ENCODE data around the gene CAMK2D.

The CAMK2D gene

GRCh38 chr4:113762186-113763028 lies 869 bp upstream of the CAMK2D start:
- peak; percentile 99 for DNase-seq

- peak; percentile 67 for DNase-seq
These were observed 531 bp downstream of the CAMK2D start for GRCh38 chr4:113760795-113761619.

GRCh38 chr4:113760094-113760794 lies 1.3 kb downstream of the CAMK2D start:
- DNase-seq: peak; percentile 53

GRCh38 chr4:113759696-113760093 lies 1.8 kb downstream of the CAMK2D start:
- no peak for DNase-seq

GRCh38 chr4:113758372-113758771 lies 3.2 kb downstream of the CAMK2D start:
- DNase-seq: no peak

GRCh38 chr4:113757486-113757885 lies 4.1 kb downstream of the CAMK2D start:
- DNase-seq: no peak

GRCh38 chr4:113756005-113756410 lies 5.5 kb downstream of the CAMK2D start:
- DNase-seq: no peak

- DNase-seq: no peak
These were observed 10.8 kb downstream of the CAMK2D start for GRCh38 chr4:113750734-113751133.

- no peak for DNase-seq
These were observed 11.2 kb downstream of the CAMK2D start for GRCh38 chr4:113750296-113750695.

GRCh38 chr4:113749178-113749577 lies 12.4 kb downstream of the CAMK2D start:
- DNase-seq: no peak

GRCh38 chr4:113747949-113748348 lies 13.6 kb downstream of the CAMK2D start:
- no peak for DNase-seq

GRCh38 chr4:113745711-113746110 lies 15.8 kb downstream of the CAMK2D start:
- no peak for DNase-seq

- DNase-seq: no peak
These were observed 16.8 kb downstream of the CAMK2D start for GRCh38 chr4:113744667-113745240.

GRCh38 chr4:113743690-113744089 lies 17.8 kb downstream of the CAMK2D start:
- no peak for DNase-seq

- DNase-seq: no peak
These were observed 18.9 kb downstream of the CAMK2D start for GRCh38 chr4:113742643-113743042.

GRCh38 chr4:113741956-113742355 lies 19.6 kb downstream of the CAMK2D start:
- DNase-seq: no peak

GRCh38 chr4:113740857-113741379 lies 20.6 kb downstream of the CAMK2D start:
- DNase-seq: no peak

GRCh38 chr4:113739197-113739596 lies 22.3 kb downstream of the CAMK2D start:
- DNase-seq: no peak

GRCh38 chr4:113738251-113738650 lies 23.3 kb downstream of the CAMK2D start:
- DNase-seq: no peak

GRCh38 chr4:113733685-113734084 lies 27.9 kb downstream of the CAMK2D start:
- DNase-seq: no peak

- no peak for DNase-seq
These were observed 28.5 kb downstream of the CAMK2D start for GRCh38 chr4:113732967-113733527.

- no peak for DNase-seq
These were observed 30.9 kb downstream of the CAMK2D start for GRCh38 chr4:113730467-113731216.
